ENCODE measurements around the gene FAM131A. TPM values are rescaled to one million over a fixed set of nuclear protein-coding genes. Genes with fewer than 3 reads are reported as not detected.

FAM131A gene
- total and polyA plus RNA-seq, 9 donors: 8.4 to 14.9 (median 10.4) TPM

DNA sequence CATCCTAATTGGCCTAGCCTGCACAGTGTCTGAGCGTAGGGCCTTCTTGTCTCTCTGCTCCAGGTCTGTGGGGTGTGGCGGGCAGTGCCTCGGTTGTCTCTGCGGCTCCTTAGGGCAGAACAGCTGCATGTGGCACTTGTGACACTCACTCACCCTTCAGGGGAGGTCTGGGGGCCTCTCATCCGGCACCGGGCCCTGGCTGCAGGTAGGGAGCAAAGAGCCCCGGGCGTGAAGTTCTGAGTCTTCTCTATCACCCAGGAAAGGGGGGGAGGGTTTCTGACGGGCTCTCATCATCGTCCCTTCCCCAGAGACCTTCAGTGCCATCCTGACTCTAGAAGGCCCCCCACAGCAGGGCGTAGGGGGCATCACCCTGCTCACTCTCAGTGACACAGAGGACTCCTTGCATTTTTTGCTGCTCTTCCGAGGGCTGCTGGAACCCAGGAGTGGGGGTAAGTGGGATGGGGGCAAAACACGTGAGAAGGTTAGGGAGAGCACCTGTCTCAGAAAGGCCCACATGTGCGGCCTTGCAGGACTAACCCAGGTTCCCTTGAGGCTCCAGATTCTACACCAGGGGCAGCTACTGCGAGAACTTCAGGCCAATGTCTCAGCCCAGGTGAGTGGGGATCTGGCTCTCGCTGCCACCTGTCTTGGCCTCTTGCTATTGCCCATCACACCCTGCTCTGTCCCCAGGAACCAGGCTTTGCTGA is 45.1 kb downstream of the FAM131A start:
- Histone ChIP-seq H3K27me3 (ENCODE audit: control insufficient read depth, insufficient read depth, low read length) (peaks cover 17% of the 10 kb centered on the region), H3K27ac (ENCODE audit: low read length) (no peak overlapping the region), H3K9me3 (replicated peaks; ENCODE audit: control insufficient read depth, low read depth, low read length) (no peaks in the 10 kb centered on the region), H3K4me3 (ENCODE audit: low read length) (no peak overlapping the region), H3K36me3 (ENCODE audit: control insufficient read depth, insufficient read depth, low read length) (peaks cover 43% of the 10 kb centered on the region), H3K4me1 (ENCODE audit: control insufficient read depth, insufficient read depth, low read length) (peaks cover 35% of the 10 kb centered on the region)
- DNase-seq: no peak
- WGBS (ENCODE audit: insufficient coverage): 88% methylated on average over 6 of the region's 16 CpGs

DNA sequence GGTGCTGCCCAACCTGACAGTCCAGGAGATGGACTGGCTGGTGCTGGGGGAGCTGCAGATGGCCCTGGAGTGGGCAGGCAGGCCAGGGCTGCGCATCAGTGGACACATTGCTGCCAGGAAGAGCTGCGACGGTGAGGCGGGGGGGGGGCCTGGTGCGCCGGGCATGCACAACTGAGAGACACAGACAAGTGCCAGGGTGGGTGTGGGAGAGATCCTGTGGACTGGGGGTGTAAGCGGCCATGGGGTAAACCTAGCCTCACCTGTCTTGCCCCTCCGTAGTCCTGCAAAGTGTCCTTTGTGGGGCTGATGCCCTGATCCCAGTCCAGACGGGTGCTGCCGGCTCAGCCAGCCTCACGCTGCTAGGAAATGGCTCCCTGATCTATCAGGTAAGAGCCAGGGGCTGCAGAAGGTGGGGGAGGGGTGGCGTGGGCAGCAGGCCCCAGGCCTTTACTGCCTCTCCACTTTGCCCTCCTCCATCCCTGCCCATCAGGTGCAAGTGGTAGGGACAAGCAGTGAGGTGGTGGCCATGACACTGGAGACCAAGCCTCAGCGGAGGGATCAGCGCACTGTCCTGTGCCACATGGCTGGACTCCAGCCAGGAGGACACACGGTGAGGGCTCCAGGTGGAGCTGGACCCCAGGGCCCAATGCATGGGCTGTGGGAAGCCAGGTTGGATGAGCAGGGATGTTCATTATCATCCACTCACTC is 45.8 kb downstream of the FAM131A start:
- DNase-seq: no peak
- WGBS (ENCODE audit: insufficient coverage): 86% methylated on average over 8 of the region's 15 CpGs
- Histone ChIP-seq H3K36me3 (ENCODE audit: control insufficient read depth, insufficient read depth, low read length) (peaks cover 49% of the 10 kb centered on the region), H3K27me3 (ENCODE audit: control insufficient read depth, insufficient read depth, low read length) (peaks cover 16% of the 10 kb centered on the region), H3K4me1 (ENCODE audit: control insufficient read depth, insufficient read depth, low read length) (peaks cover 28% of the 10 kb centered on the region), H3K27ac (ENCODE audit: low read length) (no peak overlapping the region), H3K4me3 (ENCODE audit: low read length) (no peak overlapping the region), H3K9me3 (replicated peaks; ENCODE audit: control insufficient read depth, low read depth, low read length) (no peaks in the 10 kb centered on the region)

- peaks cover 16% of the 10 kb centered on the region for H3K27me3 ChIP-seq (ENCODE audit: control insufficient read depth, insufficient read depth, low read length)
- H3K4me1 ChIP-seq (ENCODE audit: control insufficient read depth, insufficient read depth, low read length): peaks cover 17% of the 10 kb centered on the region
- 78% methylated on average over 9 of the region's 9 CpGs for WGBS (ENCODE audit: insufficient coverage)
- no peaks in the 10 kb centered on the region for H3K9me3 ChIP-seq (replicated peaks; ENCODE audit: control insufficient read depth, low read depth, low read length)
- H3K27ac ChIP-seq (ENCODE audit: low read length): no peak overlapping the region
- peaks cover 58% of the 10 kb centered on the region for H3K36me3 ChIP-seq (ENCODE audit: control insufficient read depth, insufficient read depth, low read length)
- no peak overlapping the region for H3K4me3 ChIP-seq (ENCODE audit: low read length)
- DNase-seq: no peak
These were observed 46.9 kb downstream of the FAM131A start for GRCh38 chr3:184384342-184384741.

DNA sequence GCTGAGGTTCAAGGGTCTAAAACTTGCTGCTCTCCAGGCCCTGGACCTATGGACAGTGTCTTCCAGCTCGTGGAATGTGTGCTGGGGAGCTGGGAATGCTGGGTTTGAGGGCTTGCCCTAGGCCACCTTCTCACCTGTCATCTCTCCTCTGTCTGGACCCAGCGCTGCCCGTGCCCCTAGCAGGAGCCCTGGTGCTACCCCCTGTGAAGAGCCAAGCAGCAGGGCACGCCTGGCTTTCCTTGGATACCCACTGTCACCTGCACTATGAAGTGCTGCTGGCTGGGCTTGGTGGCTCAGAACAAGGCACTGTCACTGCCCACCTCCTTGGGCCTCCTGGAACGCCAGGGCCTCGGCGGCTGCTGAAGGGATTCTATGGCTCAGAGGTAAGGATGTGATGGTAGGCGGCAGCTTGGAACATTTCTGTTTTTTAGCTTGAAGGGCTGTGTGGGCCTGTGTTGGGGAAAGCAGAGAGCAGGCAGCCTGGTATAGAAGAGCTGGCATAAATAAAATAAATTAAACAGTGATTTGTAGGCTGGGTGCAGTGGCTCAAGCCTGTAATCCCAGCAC is 47.5 kb downstream of the FAM131A start:
- no peak for DNase-seq
- no peak overlapping the region for H3K4me3 ChIP-seq (ENCODE audit: low read length)
- 82% methylated on average over 7 of the region's 8 CpGs for WGBS (ENCODE audit: insufficient coverage)
- H3K27me3 ChIP-seq (ENCODE audit: control insufficient read depth, insufficient read depth, low read length): peaks cover 16% of the 10 kb centered on the region
- H3K36me3 ChIP-seq (ENCODE audit: control insufficient read depth, insufficient read depth, low read length): peaks cover 61% of the 10 kb centered on the region
- peaks cover 14% of the 10 kb centered on the region for H3K4me1 ChIP-seq (ENCODE audit: control insufficient read depth, insufficient read depth, low read length)
- H3K27ac ChIP-seq (ENCODE audit: low read length): no peak overlapping the region
- no peaks in the 10 kb centered on the region for H3K9me3 ChIP-seq (replicated peaks; ENCODE audit: control insufficient read depth, low read depth, low read length)

DNA sequence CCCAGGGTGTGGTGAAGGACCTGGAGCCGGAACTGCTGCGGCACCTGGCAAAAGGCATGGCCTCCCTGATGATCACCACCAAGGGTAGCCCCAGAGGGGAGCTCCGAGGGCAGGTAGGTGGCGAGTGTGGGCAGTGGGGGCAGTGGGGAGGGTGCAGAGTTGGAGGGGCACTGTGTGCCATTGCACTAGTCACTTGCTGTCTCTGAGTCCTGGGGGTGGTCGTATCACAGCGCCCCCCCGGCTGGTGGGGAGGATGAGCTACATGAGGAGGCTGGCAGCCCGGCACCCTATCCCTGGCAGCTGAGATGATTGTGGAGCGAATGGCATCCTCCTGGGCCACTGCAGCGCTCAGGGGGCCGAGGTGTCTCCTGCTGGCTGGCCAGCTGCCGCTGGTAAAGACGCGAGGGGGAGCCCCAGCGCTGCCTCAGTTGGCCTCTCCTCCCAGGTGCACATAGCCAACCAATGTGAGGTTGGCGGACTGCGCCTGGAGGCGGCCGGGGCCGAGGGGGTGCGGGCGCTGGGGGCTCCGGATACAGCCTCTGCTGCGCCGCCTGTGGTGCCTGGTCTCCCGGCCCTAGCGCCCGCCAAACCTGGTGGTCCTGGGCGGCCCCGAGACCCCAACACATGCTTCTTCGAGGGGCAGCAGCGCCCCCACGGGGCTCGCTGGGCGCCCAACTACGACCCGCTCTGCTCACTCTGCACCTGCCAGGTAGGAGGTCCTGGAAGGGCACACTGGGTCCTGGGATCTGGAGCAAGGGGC is 48.8 kb downstream of the FAM131A start:
- Histone ChIP-seq H3K27me3 (ENCODE audit: control insufficient read depth, insufficient read depth, low read length) (peaks cover 10% of the 10 kb centered on the region), H3K36me3 (ENCODE audit: control insufficient read depth, insufficient read depth, low read length) (peaks cover 61% of the 10 kb centered on the region), H3K27ac (ENCODE audit: low read length) (no peak overlapping the region), H3K9me3 (replicated peaks; ENCODE audit: control insufficient read depth, low read depth, low read length) (no peaks in the 10 kb centered on the region), H3K4me3 (ENCODE audit: low read length) (no peak overlapping the region), H3K4me1 (ENCODE audit: control insufficient read depth, insufficient read depth, low read length) (peaks cover 8% of the 10 kb centered on the region)
- DNase-seq: no peak
- 48% methylated on average over 29 of the region's 37 CpGs for WGBS (ENCODE audit: insufficient coverage)

- peaks cover 2% of the 10 kb centered on the region for H3K27me3 ChIP-seq (ENCODE audit: control insufficient read depth, insufficient read depth, low read length)
- H3K36me3 ChIP-seq (ENCODE audit: control insufficient read depth, insufficient read depth, low read length): peaks cover 57% of the 10 kb centered on the region
- 84% methylated on average over 10 of the region's 12 CpGs for WGBS (ENCODE audit: insufficient coverage)
- no peaks in the 10 kb centered on the region for H3K4me1 ChIP-seq (ENCODE audit: control insufficient read depth, insufficient read depth, low read length)
- DNase-seq: no peak
- H3K27ac ChIP-seq (ENCODE audit: low read length): no peak overlapping the region
- H3K4me3 ChIP-seq (ENCODE audit: low read length): no peak overlapping the region
- H3K9me3 ChIP-seq (replicated peaks; ENCODE audit: control insufficient read depth, low read depth, low read length): no peaks in the 10 kb centered on the region
These were observed 49.8 kb downstream of the FAM131A start for GRCh38 chr3:184387174-184387714.

- no peak for DNase-seq
- no peaks in the 10 kb centered on the region for H3K4me1 ChIP-seq (ENCODE audit: control insufficient read depth, insufficient read depth, low read length)
- no peaks in the 10 kb centered on the region for H3K9me3 ChIP-seq (replicated peaks; ENCODE audit: control insufficient read depth, low read depth, low read length)
- WGBS (ENCODE audit: insufficient coverage): 67% methylated on average over 8 of the region's 8 CpGs
- no peak overlapping the region for H3K4me3 ChIP-seq (ENCODE audit: low read length)
- peaks cover 46% of the 10 kb centered on the region for H3K36me3 ChIP-seq (ENCODE audit: control insufficient read depth, insufficient read depth, low read length)
- no peak overlapping the region for H3K27ac ChIP-seq (ENCODE audit: low read length)
- H3K27me3 ChIP-seq (ENCODE audit: control insufficient read depth, insufficient read depth, low read length): no peaks in the 10 kb centered on the region
These were observed 51.0 kb downstream of the FAM131A start for GRCh38 chr3:184388164-184388935.

DNA sequence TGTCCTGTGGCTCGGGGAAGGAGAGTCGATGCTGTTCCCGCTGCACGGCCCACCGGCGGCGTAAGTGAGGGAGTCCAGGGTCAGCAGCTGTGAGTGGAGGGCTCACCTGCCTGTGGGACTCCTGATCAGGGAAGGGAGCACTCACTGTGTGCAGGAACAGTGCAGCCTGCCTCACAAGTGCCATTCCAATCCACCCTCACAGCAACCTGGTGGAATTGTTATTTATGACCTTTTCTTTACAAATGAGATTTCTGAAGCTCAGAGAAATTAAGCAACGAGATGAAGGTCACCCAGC is 51.5 kb downstream of the FAM131A start:
- H3K4me1 ChIP-seq (ENCODE audit: control insufficient read depth, insufficient read depth, low read length): no peaks in the 10 kb centered on the region
- no peak overlapping the region for H3K27ac ChIP-seq (ENCODE audit: low read length)
- no peaks in the 10 kb centered on the region for H3K27me3 ChIP-seq (ENCODE audit: control insufficient read depth, insufficient read depth, low read length)
- DNase-seq: no peak
- H3K36me3 ChIP-seq (ENCODE audit: control insufficient read depth, insufficient read depth, low read length): peaks cover 44% of the 10 kb centered on the region
- no peak overlapping the region for H3K4me3 ChIP-seq (ENCODE audit: low read length)
- no peaks in the 10 kb centered on the region for H3K9me3 ChIP-seq (replicated peaks; ENCODE audit: control insufficient read depth, low read depth, low read length)
- 93% methylated on average over 6 of the region's 8 CpGs for WGBS (ENCODE audit: insufficient coverage)

GRCh38 chr3:184389384-184389783 is 52.0 kb downstream of the FAM131A start:
- WGBS (ENCODE audit: insufficient coverage): no CpG with 5 or more reads among the region's 5 CpGs
- H3K4me3 ChIP-seq (ENCODE audit: low read length): no peak overlapping the region
- no peak for DNase-seq

More at GRCh38 chr3:184389384-184389783, 52.0 kb downstream of the FAM131A start:
- Histone ChIP-seq H3K27ac (ENCODE audit: low read length) (no peak overlapping the region), H3K4me1 (ENCODE audit: control insufficient read depth, insufficient read depth, low read length) (no peaks in the 10 kb centered on the region), H3K27me3 (ENCODE audit: control insufficient read depth, insufficient read depth, low read length) (no peaks in the 10 kb centered on the region), H3K36me3 (ENCODE audit: control insufficient read depth, insufficient read depth, low read length) (peaks cover 44% of the 10 kb centered on the region), H3K9me3 (replicated peaks; ENCODE audit: control insufficient read depth, low read depth, low read length) (no peaks in the 10 kb centered on the region)

Measured in muscle of leg (tissue), 11 donors.